Mesenchymal stem cell (in vitro differentiated cells and primary cell): ENCODE results near the gene AFAP1L2.
A peak's percentile ranks its signal among the peaks of the same experiment; 100 is the strongest.

Experiments
- DNase-seq: peaks from one replicate; pipeline ENCODE4 v3.0.0-alpha.2; 2013
- H2AFZ ChIP-seq: one replicate; pipeline ENCODE4 v1.6.1; 2013; ENCODE audit warnings: low read depth, mild to moderate bottlenecking, control low read depth, inconsistent platforms, low read length, moderate library complexity
- H2AK5ac ChIP-seq: 2 replicates; pipeline ENCODE4 v1.6.1; 2013; ENCODE audit warnings: low read length, moderate library complexity, mild to moderate bottlenecking, inconsistent platforms; ENCODE audit not compliant: severe bottlenecking
- H2BK120ac ChIP-seq: one replicate; pipeline ENCODE4 v1.6.1; 2013; ENCODE audit warnings: low read depth, mild to moderate bottlenecking, inconsistent platforms, low read length, moderate library complexity
- H2BK12ac ChIP-seq, 2 experiments: one replicate each; pipeline ENCODE4 v1.6.1; 2013; ENCODE audit warnings: inconsistent platforms in 2 of 2, low read length in 2 of 2, mild to moderate bottlenecking in 2 of 2, moderate library complexity in 2 of 2, control low read depth in 1 of 2
- H2BK15ac ChIP-seq: one replicate; pipeline ENCODE4 v1.6.1; 2013; ENCODE audit warnings: mild to moderate bottlenecking, low read depth, inconsistent platforms; ENCODE audit not compliant: poor library complexity, severe bottlenecking
- H2BK5ac ChIP-seq: 2 replicates; pipeline ENCODE4 v1.6.1; 2013; ENCODE audit warnings: low read depth, mild to moderate bottlenecking, low read length, control low read depth, inconsistent platforms; ENCODE audit not compliant: poor library complexity, severe bottlenecking
- H3K14ac ChIP-seq, 2 experiments: one replicate each; pipeline ENCODE4 v1.6.1; 2013; ENCODE audit warnings: inconsistent platforms in 2 of 2, low read length in 2 of 2, control low read depth in 1 of 2, mild to moderate bottlenecking in 1 of 2, moderate library complexity in 1 of 2
- H3K18ac ChIP-seq, 2 experiments: one replicate each; pipeline ENCODE4 v1.6.1; 2013; ENCODE audit warnings: inconsistent platforms in 2 of 2, low read length in 2 of 2, control low read depth in 1 of 2, low read depth in 1 of 2, mild to moderate bottlenecking in 1 of 2
- H3K23ac ChIP-seq, 2 experiments: one replicate each; pipeline ENCODE4 v1.6.1; 2013; ENCODE audit warnings: inconsistent platforms in 2 of 2, low read length in 2 of 2, mild to moderate bottlenecking in 2 of 2, moderate library complexity in 2 of 2, control low read depth in 1 of 2
- H3K27ac ChIP-seq: 2 replicates; pipeline ENCODE4 v1.5.1; 2013; ENCODE audit warnings: mild to moderate bottlenecking, moderate library complexity, low read length, control low read depth, inconsistent platforms; ENCODE audit not compliant: poor library complexity, severe bottlenecking
- H3K27me3 ChIP-seq, 2 experiments: 2 replicates each; pipeline versions ENCODE4 v1.6.1 to v1.7.0; 2013; ENCODE audit warnings: low read length in 2 of 2, mild to moderate bottlenecking in 2 of 2, moderate library complexity in 2 of 2, control low read depth in 1 of 2, inconsistent platforms in 1 of 2; ENCODE audit not compliant: control insufficient read depth in 1 of 2, insufficient read depth in 1 of 2
- H3K36me3 ChIP-seq, 2 experiments: 2 replicates each; pipeline versions ENCODE4 v1.6.1 to v1.7.0; 2013; ENCODE audit warnings: low read length in 2 of 2, control low read depth in 1 of 2, inconsistent platforms in 1 of 2, low read depth in 1 of 2, mild to moderate bottlenecking in 1 of 2; ENCODE audit not compliant: insufficient read depth in 2 of 2, control insufficient read depth in 1 of 2
- H3K4ac ChIP-seq, 2 experiments: one replicate each; pipeline ENCODE4 v1.6.1; 2013; ENCODE audit warnings: inconsistent platforms in 2 of 2, low read length in 2 of 2, mild to moderate bottlenecking in 2 of 2, moderate library complexity in 2 of 2, control low read depth in 1 of 2, low read depth in 1 of 2
- H3K4me1 ChIP-seq: 2 replicates; pipeline ENCODE4 v1.6.1; 2013; ENCODE audit warnings: low read depth, low read length, control low read depth; ENCODE audit not compliant: control insufficient read depth, insufficient read depth
- H3K4me2 ChIP-seq: 2 replicates; pipeline ENCODE4 v1.6.1; 2013; ENCODE audit warnings: low read length, mild to moderate bottlenecking, inconsistent platforms; ENCODE audit not compliant: poor library complexity, severe bottlenecking
- H3K4me3 ChIP-seq, 2 experiments: 2 replicates each; pipeline versions ENCODE4 v1.5.1 to v1.7.0; 2013; ENCODE audit warnings: low read length in 2 of 2, mild to moderate bottlenecking in 2 of 2, control low read depth in 1 of 2, low read depth in 1 of 2; ENCODE audit not compliant: insufficient read depth in 1 of 2
- H3K79me1 ChIP-seq: replicated peaks from 2 replicates; pipeline ENCODE4 v1.6.1; 2013; ENCODE audit warnings: mild to moderate bottlenecking, control low read depth, low read length, inconsistent platforms; ENCODE audit not compliant: poor library complexity, severe bottlenecking
- H3K9ac ChIP-seq: 2 replicates; pipeline ENCODE4 v1.7.0; 2013; ENCODE audit warnings: mild to moderate bottlenecking, low read length, moderate library complexity
- H3K9me3 ChIP-seq: 2 replicates; pipeline ENCODE4 v1.7.0; 2013; ENCODE audit warnings: mild to moderate bottlenecking, low read length; ENCODE audit not compliant: control insufficient read depth
- H4K8ac ChIP-seq: one replicate; pipeline ENCODE4 v1.6.1; 2013; ENCODE audit warnings: inconsistent platforms, mild to moderate bottlenecking, low read length, moderate library complexity
- H4K91ac ChIP-seq: one replicate; pipeline ENCODE4 v1.6.1; 2013; ENCODE audit warnings: mild to moderate bottlenecking, low read length, inconsistent platforms
- WGBS: methylation state at CpG from one replicate; pipeline ENCODE4 v1.1.7; 2013; ENCODE audit warnings: mixed read lengths; 5-methylcytosine and 5-hydroxymethylcytosine counted together

Gene AFAP1L2

DNA sequence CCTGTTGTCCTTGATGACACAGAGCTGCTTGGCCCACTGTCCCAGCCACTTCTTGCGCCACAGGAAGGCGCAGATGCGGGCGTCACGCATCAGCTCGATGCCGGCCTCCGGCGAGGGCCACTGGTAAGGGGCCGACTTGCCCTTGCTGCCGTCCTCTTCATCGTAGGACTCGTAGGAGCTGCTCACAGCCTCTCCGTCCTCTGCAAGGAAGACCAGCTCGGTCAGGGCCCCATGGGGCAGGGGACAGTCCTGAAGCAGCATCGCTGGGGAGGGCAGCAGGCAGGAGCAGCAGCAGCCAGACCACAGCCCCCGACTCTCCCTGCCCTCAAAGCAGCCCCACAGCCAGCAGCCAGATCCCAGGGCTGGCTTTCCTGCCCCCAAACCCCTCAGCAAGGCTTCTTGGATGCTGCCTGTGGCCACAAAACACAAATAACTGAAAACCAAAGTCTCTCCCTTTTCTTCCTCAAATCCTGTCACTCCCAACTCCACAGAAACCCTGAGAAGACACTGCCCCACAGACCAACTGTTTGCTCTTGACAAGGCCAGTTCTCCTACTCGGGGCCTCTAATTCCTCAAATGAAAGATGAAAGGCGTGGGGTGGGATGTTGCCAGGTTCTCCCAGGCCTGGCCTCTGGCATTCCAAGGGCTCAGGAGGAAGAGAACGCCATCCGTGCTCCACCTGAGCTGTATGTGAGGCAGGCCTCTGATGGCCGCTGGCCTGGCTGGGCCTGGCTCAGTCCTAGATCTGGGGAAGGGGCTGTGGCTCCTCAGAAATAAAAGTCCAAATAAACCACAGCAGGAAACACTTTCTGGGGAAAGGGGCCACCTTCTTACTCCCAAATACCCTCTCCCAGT lies 88.5 kb downstream of the AFAP1L2 start:
- H3K36me3 ChIP-seq: peaks cover 0 to 4% of the 10 kb centered on the region in 2 experiments
- peaks cover 0 to 63% of the 10 kb centered on the region in 2 experiments for H3K27me3 ChIP-seq
- whole genome bisulfite sequencing: 91% methylated on average over 22 of the region's 22 CpGs
- H3K4me1 ChIP-seq: peaks cover 6% of the 10 kb centered on the region
- H2BK12ac ChIP-seq: peak overlapping the region; percentile 18 to 67
- H3K4me3 ChIP-seq: no peak overlapping the region
- peak overlapping the region; percentile 21 to 68 for H3K18ac ChIP-seq
- H3K79me1 ChIP-seq: no peaks in the 10 kb centered on the region
- H4K8ac ChIP-seq: peak overlapping the region; percentile 55
- no peaks in the 10 kb centered on the region for H3K9me3 ChIP-seq
- H3K9ac ChIP-seq: no peak overlapping the region
- no peak overlapping the region for H3K4me2 ChIP-seq
- peak overlapping the region; percentile 55 for H2BK15ac ChIP-seq
- H3K23ac ChIP-seq: no peak overlapping the region
- peak overlapping the region in 1 of 2 experiments; percentile 84 for H3K14ac ChIP-seq
- peak overlapping the region; percentile 28 to 70 for H3K4ac ChIP-seq
- no peak overlapping the region for H2AFZ ChIP-seq
- no peak overlapping the region for H2BK5ac ChIP-seq
- H4K91ac ChIP-seq: peak overlapping the region; percentile 1
- H3K27ac ChIP-seq: no peak overlapping the region
- no peak for DNase-seq
- H2AK5ac ChIP-seq: peak overlapping the region; percentile 48
- H2BK120ac ChIP-seq: no peak overlapping the region

DNA sequence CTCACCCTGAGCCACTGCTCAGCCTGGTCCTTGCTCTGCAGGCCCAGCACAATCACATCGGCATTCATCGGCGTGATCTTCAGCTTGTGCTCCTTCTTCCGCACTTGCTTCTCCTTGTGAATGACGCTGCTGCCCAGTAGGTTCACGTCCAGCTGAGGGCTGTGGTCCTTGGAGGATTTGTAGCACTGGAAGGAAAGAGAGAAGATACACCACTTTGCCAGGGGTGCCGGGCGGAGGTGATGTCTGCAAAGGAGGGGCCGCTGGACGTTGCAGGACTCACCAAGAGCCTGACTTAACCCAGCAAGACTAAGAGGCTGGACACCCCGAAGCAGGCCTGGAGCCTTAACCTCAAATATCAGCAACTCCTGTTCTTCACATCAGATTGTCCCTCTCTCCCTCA lies 90.4 kb downstream of the AFAP1L2 start:
- peaks cover 0 to 4% of the 10 kb centered on the region in 2 experiments for H3K36me3 ChIP-seq
- no peak overlapping the region for H3K27ac ChIP-seq
- H4K8ac ChIP-seq: no peak overlapping the region
- H3K23ac ChIP-seq: no peak overlapping the region
- H3K4me3 ChIP-seq: no peak overlapping the region
- peaks cover 8% of the 10 kb centered on the region for H3K4me1 ChIP-seq
- no peak overlapping the region for H2BK5ac ChIP-seq
- H2AK5ac ChIP-seq: no peak overlapping the region
- no peak overlapping the region for H3K9ac ChIP-seq
- no peaks in the 10 kb centered on the region for H3K79me1 ChIP-seq
- H3K14ac ChIP-seq: no peak overlapping the region
- no peak overlapping the region for H2AFZ ChIP-seq
- no peak overlapping the region for H3K4ac ChIP-seq
- H3K27me3 ChIP-seq: peaks cover 0 to 57% of the 10 kb centered on the region in 2 experiments
- no peak overlapping the region for H2BK15ac ChIP-seq
- H3K4me2 ChIP-seq: no peak overlapping the region
- H3K18ac ChIP-seq: no peak overlapping the region
- H2BK120ac ChIP-seq: no peak overlapping the region
- no peak overlapping the region for H2BK12ac ChIP-seq
- 87% methylated on average over 11 of the region's 11 CpGs for WGBS
- no peak overlapping the region for H4K91ac ChIP-seq
- DNase-seq: no peak
- H3K9me3 ChIP-seq: no peaks in the 10 kb centered on the region

DNA sequence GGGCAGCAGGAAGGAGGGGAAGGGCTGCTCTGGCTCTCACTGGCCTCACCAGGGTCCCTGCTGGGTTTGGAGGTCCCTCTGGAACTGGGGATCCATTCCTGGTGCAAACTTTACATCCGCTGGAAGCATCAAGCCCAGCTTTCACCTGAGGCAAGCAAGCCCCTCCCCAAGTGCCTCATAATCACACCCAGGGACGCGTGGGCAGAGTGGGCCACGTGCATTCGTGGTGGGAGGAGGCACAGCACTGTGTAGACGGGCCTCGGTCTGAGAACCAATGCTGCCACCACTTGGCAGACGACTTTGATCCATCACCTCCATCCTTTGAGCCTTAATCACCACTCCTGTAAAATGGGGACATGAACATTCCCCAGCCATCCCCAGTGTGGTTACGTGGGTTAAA lies 91.2 kb downstream of the AFAP1L2 start:
- Histone ChIP-seq H2BK15ac (no peak overlapping the region), H3K4ac (no peak overlapping the region), H2AFZ (no peak overlapping the region), H2BK5ac (no peak overlapping the region), H3K4me2 (no peak overlapping the region), H2BK12ac (peak overlapping the region in 1 of 2 experiments; percentile 23), H3K4me3 (no peak overlapping the region), H2AK5ac (no peak overlapping the region), H2BK120ac (no peak overlapping the region), H3K27me3 (peaks cover 0 to 64% of the 10 kb centered on the region in 2 experiments), H3K18ac (no peak overlapping the region), H3K27ac (no peak overlapping the region), H3K36me3 (peaks cover 0 to 4% of the 10 kb centered on the region in 2 experiments), H3K14ac (no peak overlapping the region), H3K4me1 (peaks cover 15% of the 10 kb centered on the region), H4K91ac (peak overlapping the region; percentile 12), H3K9ac (no peak overlapping the region), H3K23ac (no peak overlapping the region), H3K79me1 (no peaks in the 10 kb centered on the region), H4K8ac (no peak overlapping the region), H3K9me3 (no peaks in the 10 kb centered on the region)
- no peak for DNase-seq
- WGBS: 98% methylated on average over 7 of the region's 9 CpGs

DNA sequence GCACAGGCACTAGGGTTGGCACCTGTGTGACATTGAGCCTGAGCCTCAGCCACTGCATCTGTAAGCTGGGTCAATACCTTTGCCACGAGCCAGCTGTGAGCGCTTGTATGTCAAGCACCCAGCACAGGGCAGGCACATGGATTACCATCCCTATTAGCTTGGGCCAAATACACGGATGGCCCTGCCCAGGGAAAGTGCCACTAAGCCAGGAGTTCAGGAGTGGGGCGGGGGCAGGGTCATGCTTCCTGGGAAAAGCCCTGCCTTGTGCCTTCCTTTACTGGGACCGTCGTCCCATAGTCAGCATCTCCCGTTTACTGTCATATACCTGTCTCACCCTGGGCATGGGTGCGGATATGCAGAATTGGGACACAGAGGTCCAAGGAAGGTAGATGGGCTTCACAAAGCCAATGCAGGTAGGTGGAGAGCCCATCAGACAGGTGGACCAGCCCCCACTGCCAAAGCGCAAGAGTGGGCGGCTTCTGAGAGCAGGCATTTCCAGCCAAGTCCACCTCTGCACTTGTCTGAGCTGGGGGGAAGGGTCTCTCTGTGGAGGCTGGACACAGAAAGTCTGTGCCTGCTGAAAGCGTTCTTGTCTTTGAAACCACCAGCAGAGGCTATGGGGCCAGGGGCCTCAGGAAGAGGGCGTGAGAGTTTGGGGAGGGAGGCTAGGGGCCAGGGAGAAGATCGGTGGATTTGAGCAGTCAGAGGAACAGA lies 92.6 kb downstream of the AFAP1L2 start:
- DNase-seq: no peak
- H2BK5ac ChIP-seq: no peak overlapping the region
- no peak overlapping the region for H2BK120ac ChIP-seq
- peak overlapping the region in 1 of 2 experiments; percentile 6 for H3K14ac ChIP-seq
- H3K4me2 ChIP-seq: no peak overlapping the region
- no peak overlapping the region for H3K4ac ChIP-seq
- no peaks in the 10 kb centered on the region for H3K79me1 ChIP-seq
- H4K91ac ChIP-seq: no peak overlapping the region
- 87% methylated on average over 13 of the region's 13 CpGs for WGBS
- peaks cover 21% of the 10 kb centered on the region for H3K4me1 ChIP-seq
- no peak overlapping the region for H3K4me3 ChIP-seq
- H3K36me3 ChIP-seq: peaks cover 0 to 4% of the 10 kb centered on the region in 2 experiments
- H2AK5ac ChIP-seq: no peak overlapping the region
- no peak overlapping the region for H3K9ac ChIP-seq
- peaks cover 0 to 70% of the 10 kb centered on the region in 2 experiments for H3K27me3 ChIP-seq
- no peak overlapping the region for H3K27ac ChIP-seq
- H3K23ac ChIP-seq: peak overlapping the region in 1 of 2 experiments; percentile 9
- peak overlapping the region in 1 of 2 experiments; percentile 59 for H3K18ac ChIP-seq
- H2BK12ac ChIP-seq: peak overlapping the region in 1 of 2 experiments; percentile 15
- H2AFZ ChIP-seq: no peak overlapping the region
- no peaks in the 10 kb centered on the region for H3K9me3 ChIP-seq
- H2BK15ac ChIP-seq: no peak overlapping the region
- H4K8ac ChIP-seq: no peak overlapping the region
